Measurements from ENCODE around the gene DNM2.
"Not testable (repeated sequence)": the region's sequence is repeated elsewhere in the genome, so short reads cannot be mapped to it uniquely, and the experiment has no call there.

The DNM2 gene

DNA sequence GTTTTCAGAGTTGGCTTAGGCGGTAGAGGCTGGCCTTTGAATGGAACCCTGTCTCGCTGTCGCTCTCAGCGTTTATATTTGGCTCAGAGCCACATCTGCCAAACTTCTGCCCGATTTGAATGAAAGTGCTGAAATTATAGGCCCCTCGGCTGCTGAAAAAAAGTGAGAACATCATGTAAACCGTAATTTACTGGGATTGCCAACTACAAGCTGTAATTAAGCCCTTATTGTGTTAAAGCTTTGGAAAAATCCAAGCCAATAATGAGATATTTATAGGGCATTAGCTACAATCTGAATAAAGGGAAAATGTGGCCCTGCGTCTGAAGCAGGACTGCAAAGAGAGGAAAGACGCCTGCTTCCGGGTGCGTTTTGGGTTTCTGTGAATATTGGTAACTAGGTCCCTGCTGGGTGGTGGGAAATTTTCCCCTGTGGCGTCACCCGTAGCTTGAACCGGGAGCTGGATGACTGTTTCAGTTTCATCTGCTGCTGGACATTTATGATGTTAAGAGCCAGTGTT is 9.9 kb downstream of the DNM2 start:
- no peak for DNase-seq

- no peak for DNase-seq
Observed at GRCh38 chr19:10729411-10729810, 11.5 kb downstream of the DNM2 start.

DNA sequence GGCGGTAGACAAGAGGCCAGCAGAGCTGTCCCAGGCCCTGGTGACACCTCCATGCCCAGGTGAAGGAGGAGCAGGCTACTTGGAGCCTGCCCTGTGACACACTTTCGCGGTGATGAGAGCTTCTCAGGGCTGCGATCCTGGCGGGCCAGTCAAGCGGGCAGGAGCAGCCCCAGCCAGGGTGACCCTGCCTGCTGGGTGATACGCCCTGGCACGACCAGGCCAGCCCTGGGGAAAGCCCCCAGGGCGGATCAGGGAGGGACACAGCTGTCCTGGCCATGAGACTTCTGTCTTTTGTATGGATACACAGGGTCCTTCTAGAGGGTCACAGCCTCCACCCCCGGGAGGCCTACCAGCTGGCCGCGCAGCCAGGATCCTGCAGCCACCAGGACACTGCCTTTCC is 13.1 kb downstream of the DNM2 start:
- no peak for DNase-seq

GRCh38 chr19:10735741-10736140 is 17.9 kb downstream of the DNM2 start:
- DNase-seq, result no peak

- no peak for DNase-seq
Observed at GRCh38 chr19:10736189-10736588, 18.3 kb downstream of the DNM2 start.

GRCh38 chr19:10736916-10737551 is 19.2 kb downstream of the DNM2 start:
- DNase-seq, result no peak

DNA sequence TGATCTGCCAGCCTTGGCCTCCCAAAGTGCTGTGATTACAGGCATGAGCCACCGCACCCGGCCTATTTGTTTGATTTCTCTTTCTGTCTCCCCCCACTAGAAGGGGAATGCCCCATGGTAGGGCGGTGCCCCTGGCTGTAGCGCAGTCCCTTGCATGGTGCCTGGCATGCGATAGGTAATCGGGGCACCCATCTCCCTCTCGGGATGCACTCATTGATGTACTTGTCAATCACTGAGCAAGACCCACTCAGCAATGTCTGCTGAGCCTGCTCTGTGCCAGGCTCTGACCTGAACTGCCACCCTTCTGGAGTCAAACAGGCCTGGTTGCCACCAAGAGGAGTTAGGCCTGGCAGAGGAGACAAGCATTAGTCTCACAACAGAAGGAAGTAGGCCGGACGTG is 19.8 kb downstream of the DNM2 start:
- no peak for DNase-seq

- DNase-seq, result peak; percentile 55
Observed at GRCh38 chr19:10740798-10741197, 22.9 kb downstream of the DNM2 start.

DNA sequence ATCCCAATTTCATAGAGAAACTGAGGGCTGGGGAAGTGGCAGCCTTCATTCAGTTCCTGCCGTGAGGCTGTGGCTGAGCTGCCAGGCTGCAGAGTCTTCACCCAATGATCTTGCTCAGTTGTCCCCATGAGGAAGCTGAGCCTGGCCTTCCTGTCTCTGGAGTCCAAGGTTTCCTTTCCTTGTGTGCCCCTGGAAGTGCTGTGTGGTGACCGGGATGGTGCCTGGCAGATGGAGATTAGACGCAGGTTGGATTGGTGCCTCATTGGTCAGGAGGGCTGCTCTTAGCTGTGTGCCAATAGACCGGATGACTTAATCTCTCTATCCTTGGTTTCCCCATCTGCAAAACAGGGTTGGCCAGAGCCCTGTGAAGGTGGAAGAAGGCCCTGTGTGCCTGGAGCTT is 24.6 kb downstream of the DNM2 start:
- no peak for DNase-seq

DNA sequence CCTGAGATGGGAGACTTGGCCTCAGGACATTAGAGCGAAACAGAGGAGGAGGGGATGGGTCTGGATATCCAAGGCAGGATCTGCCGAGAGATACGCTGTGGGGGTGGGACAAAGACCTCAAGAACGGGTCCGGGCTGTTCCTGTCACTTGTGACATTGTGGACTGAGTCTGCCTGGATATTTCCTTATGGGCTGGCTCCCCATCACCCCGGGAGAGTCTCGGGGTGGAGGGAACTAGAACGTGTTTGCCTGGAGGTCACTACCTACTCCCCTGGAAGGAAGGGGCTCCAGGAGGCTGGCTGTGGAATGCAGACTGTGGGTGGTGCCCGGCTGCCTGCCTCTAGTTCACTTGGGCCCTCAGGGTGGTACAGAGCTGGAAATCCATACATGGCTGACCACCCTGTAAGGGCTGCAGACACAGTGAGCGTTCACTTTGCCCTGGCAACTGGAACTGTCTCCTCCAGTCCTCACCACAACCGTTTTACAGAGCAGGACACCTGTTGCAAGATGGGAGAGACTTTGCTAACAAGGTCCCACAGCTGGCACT is 26.4 kb downstream of the DNM2 start:
- no peak for DNase-seq

GRCh38 chr19:10744801-10745293 is 27.0 kb downstream of the DNM2 start:
- no peak for DNase-seq

- DNase-seq, result not testable (repeated sequence)
Observed at GRCh38 chr19:10746437-10746836, 28.6 kb downstream of the DNM2 start.

GRCh38 chr19:10747271-10747670 is 29.4 kb downstream of the DNM2 start:
- DNase-seq, result no peak

- DNase-seq, result no peak
Observed at GRCh38 chr19:10747674-10748073, 29.8 kb downstream of the DNM2 start.

- no peak for DNase-seq
Observed at GRCh38 chr19:10748195-10748926, 30.5 kb downstream of the DNM2 start.

GRCh38 chr19:10748927-10749434 is 31.1 kb downstream of the DNM2 start:
- peak; percentile 76 for DNase-seq

DNA sequence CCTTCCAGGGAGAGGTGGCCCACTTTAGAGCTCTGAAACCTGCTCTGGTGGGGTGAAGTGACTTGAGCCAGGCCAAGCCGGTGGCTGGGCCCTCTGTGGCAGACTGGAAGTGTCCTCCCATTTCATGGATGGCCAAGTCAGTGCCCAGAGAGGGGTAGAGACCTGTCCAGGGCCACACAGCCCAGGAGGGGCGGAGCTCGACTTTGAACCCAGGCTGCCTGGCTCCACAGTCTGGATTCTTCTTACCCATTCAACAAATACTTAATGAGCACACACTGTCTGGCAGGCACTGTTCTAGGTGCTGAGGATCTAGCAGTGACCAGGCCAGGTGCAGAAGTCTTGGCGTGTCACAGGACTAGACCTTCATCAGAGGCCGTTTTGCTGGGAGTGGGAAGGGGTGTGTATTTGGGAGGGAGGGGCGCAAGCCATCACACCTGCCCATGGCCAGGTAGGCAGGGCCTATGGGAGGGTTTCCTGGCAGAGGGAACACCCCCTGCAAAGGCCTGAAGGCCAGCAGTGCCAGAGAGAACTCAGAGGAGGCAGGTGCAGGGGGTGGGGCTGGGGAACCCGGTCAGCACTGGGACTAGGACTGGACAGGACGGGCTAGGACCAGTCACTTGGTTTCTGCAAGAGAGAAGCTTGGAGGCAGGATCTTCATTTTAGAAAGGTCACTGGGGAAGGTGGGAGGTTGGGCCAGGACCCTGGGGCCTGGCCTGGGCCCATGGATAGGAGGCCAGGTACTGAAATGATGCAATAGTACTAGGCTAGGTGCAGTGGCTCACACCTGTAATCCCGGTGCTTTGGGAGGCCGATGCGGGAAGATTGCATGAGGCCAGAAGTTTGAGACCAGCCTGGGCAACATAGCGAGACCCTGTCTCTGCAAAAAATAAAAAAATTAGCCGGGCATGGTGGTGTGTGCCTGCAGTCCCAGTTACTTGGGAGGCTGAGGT is 31.8 kb downstream of the DNM2 start:
- DNase-seq, result no peak

- DNase-seq, result no peak
Observed at GRCh38 chr19:10751109-10751953, 33.5 kb downstream of the DNM2 start.

DNA sequence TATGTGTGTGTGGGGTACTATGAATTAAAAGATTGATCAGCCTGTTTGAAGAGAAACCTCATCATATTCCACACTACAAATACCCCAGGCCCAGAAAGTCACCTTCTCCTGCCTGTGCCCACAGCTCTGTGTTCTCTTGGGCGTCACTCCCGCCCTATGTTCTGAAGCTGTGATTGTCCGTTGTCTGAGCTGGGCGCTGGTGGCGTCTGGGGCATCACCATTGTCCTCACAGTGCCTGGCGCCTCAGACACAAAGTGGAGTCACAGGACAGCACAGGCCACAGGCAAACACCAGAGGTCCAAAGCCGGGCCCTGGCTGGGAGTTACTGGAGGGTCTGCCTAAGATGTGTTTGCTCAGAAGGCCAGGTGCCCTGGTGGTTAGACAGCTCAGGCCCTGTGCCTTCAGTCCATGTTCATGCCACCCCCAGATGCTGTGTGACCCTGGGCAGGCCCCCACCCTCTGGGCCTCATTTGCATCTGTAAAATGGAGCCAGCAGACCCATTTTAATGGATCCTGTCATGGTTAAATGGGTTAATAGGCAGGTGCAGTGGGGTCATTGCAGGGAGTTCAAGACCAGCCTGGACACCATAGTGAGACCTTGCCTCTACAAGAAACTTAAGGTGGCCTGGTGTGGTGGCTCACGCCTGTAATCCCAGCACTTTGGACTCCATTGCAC is 34.5 kb downstream of the DNM2 start:
- no peak for DNase-seq

GRCh38 chr19:10752913-10753704 is 35.2 kb downstream of the DNM2 start:
- no peak for DNase-seq

Data from hematopoietic multipotent progenitor cell treated with erythropoietin and hydrocortisone succinate and interleukin-3 and kit ligand, for 6 days (in vitro differentiated cells).